22Rv1 (cell line): Measurements from ENCODE around the gene SMPD4.
"Not testable (repeated sequence)": the region's sequence is repeated elsewhere in the genome, so short reads cannot be mapped to it uniquely, and the experiment has no call there.

Experiments
- ZFX ChIP-seq: fragments of 450-650 bp; IDR thresholded peaks from 2 replicates; pipeline ENCODE4 v1.6.1; 2017; ENCODE audit warnings: antibody characterized with exemption, borderline replicate concordance
- TF ChIP-seq, protein P1 (sequence below): fragments of 450-650 bp; IDR thresholded peaks from 2 replicates; pipeline ENCODE4 v1.5.1; 2017; ENCODE audit warnings: mild to moderate bottlenecking

DNA sequence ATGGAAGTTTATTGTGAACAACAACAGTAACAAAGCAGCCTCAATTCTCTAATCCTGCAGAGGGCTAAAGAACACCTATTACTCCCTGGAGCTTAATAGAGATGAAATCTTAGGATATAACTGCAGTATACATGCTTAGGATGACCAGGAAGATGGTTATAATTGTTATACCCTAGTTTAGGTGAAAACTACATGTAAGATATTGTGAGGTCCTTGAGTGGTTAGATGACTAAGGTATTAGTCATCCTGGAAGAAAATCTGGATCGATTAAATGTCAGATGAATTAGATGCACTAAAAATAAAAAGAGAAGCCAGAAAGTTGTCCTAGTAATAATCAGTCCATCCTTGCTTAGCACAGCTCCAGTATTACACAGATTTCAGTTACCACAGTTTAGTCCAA, 39.1 kb upstream of the SMPD4 start:
- TF ChIP-seq, protein P1, sequence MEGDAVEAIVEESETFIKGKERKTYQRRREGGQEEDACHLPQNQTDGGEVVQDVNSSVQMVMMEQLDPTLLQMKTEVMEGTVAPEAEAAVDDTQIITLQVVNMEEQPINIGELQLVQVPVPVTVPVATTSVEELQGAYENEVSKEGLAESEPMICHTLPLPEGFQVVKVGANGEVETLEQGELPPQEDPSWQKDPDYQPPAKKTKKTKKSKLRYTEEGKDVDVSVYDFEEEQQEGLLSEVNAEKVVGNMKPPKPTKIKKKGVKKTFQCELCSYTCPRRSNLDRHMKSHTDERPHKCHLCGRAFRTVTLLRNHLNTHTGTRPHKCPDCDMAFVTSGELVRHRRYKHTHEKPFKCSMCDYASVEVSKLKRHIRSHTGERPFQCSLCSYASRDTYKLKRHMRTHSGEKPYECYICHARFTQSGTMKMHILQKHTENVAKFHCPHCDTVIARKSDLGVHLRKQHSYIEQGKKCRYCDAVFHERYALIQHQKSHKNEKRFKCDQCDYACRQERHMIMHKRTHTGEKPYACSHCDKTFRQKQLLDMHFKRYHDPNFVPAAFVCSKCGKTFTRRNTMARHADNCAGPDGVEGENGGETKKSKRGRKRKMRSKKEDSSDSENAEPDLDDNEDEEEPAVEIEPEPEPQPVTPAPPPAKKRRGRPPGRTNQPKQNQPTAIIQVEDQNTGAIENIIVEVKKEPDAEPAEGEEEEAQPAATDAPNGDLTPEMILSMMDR, result not testable (repeated sequence)
- not testable (repeated sequence) for TF ChIP-seq ZFX
